ENCODE data around the gene CXCL9.

The CXCL9 gene

GRCh38 chr4:75953509-75953908 is 53.8 kb downstream of the CXCL9 start:
- no peak for DNase-seq

Data from inflammatory macrophage treated with lipopolysaccharide for 4 hours (primary cell).